Muscle of back (tissue), 13 donors: ENCODE measurements around the gene ZDHHC19. TPM values are rescaled to one million over a fixed set of nuclear protein-coding genes. Genes with fewer than 3 reads are reported as not detected.
"Not testable (repeated sequence)": the region's sequence is repeated elsewhere in the genome, so short reads cannot be mapped to it uniquely, and the experiment has no call there.

ENCODE experiments used
- DNase-seq, 3 donors: peaks; one replicate each; pipeline versions ENCODE4 v3.0.0 to v3.0.0-alpha.2; 2013
- long read RNA-seq, 9 donors: transcript quantifications; one replicate each; lab custom pipeline, GENCODE V29; 2026
- polyA plus RNA-seq, 10 donors: library from polyadenylated mRNA; unstranded; fragments of 120-200 nt; gene quantifications; one replicate each; pipeline ENCODE4 v1.2.1, GENCODE V29; 2013; ENCODE audit not compliant: insufficient read length in 10 of 10

Gene ZDHHC19, protein sequence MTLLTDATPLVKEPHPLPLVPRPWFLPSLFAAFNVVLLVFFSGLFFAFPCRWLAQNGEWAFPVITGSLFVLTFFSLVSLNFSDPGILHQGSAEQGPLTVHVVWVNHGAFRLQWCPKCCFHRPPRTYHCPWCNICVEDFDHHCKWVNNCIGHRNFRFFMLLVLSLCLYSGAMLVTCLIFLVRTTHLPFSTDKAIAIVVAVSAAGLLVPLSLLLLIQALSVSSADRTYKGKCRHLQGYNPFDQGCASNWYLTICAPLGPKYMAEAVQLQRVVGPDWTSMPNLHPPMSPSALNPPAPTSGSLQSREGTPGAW
- under 1 TPM in 4 of 10 donors, not detected in 6; 0.08 to 0.78 (median 0.38) TPM for polyA plus RNA-seq
- long read RNA-seq, donor 1 = 0 reads
- long read RNA-seq, donor 2 = 0 reads
- long read RNA-seq, donor 3 = 0 reads
- long read RNA-seq, donor 4 = 0 reads
- long read RNA-seq, donor 5 = 0 reads
- long read RNA-seq, donor 6 = 0 reads
- long read RNA-seq, donor 7 = 0 reads
- long read RNA-seq, donor 8 = 0 reads
- long read RNA-seq, donor 9 = 0 reads

DNA sequence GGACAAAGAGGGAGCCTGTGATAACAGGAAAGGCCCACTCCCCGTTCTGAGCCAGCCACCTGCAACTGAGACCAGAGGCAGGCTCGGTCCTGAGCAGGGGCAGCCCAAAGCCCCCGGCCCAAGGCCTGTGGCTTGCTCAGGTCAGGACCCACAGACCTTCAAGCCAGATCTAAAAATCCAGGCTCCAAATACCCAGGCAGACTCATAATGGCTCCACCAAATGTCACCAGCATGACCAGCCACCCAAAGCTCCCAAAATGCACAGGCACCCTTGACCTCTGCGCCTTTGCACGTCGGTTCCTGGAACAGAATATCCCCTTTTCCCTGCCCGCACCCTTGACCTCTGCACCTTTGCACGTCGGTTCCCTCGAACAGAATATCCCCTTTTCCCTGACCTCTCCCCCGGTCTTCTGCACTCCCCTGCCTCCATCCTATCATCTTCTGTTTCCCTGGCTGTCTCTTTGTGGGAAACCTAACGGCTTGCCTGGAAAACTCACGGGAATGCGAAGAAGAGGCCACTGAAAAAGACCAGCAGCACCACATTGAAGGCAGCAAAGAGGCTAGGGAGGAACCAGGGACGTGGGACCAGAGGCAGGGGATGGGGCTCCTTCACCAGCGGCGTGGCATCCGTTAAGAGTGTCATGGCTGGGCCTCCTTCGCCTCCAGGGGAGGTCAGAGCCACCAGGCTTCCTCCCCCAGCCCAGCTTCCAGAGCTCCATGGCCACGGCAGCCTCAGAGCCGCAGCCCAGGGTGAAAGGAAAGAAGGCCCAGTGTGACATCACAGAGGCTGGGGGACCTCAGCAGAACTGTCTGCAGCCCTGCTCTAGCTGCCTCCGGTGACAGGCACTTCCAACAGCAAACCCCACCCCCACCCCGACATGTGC lies at the start of gene ZDHHC19:
ZDHHC19 (minus strand) TSS at position 728 of the 884 bp plus-strand sequence; CDS start at position 643, 85 bp downstream.
- no peak for DNase-seq

DNA sequence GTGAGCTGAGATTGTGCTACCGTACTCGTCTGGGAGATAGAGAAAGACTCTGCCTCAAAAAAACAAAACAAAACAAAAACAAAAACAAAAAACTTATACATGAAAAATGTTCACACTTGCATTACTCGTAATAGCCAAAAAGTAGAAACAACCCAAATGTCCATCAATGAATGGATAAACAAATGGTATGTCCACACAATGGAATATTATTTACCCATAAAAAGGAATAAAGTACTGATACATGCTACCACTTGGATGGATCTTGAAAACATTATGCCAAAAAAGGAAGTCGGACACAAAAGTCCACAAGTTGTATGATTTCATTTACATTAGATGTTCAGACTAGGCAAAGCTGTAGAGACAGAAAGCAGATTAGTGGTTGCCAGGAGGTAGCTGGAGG lies 49.6 kb upstream of the ZDHHC19 start:
- no peak for DNase-seq

DNA sequence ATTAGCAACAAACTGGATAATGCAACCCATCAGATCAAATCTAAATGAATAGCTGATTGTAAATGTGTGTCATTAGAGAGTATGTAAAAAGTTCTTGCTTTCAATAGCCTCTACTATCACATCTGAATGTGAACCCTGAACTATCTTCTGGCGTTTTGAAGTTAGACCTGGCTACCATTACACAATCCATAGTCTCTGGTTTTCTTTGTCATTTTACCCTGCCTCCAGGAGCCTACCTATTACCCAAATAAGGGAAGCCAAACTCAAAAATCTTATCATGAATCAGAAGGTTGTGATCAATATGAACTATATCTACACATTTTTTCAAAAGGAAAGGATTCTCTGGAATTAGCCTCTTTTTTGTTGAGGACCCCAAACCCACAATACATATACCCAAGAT lies 44.6 kb upstream of the ZDHHC19 start:
- no peak for DNase-seq

DNA sequence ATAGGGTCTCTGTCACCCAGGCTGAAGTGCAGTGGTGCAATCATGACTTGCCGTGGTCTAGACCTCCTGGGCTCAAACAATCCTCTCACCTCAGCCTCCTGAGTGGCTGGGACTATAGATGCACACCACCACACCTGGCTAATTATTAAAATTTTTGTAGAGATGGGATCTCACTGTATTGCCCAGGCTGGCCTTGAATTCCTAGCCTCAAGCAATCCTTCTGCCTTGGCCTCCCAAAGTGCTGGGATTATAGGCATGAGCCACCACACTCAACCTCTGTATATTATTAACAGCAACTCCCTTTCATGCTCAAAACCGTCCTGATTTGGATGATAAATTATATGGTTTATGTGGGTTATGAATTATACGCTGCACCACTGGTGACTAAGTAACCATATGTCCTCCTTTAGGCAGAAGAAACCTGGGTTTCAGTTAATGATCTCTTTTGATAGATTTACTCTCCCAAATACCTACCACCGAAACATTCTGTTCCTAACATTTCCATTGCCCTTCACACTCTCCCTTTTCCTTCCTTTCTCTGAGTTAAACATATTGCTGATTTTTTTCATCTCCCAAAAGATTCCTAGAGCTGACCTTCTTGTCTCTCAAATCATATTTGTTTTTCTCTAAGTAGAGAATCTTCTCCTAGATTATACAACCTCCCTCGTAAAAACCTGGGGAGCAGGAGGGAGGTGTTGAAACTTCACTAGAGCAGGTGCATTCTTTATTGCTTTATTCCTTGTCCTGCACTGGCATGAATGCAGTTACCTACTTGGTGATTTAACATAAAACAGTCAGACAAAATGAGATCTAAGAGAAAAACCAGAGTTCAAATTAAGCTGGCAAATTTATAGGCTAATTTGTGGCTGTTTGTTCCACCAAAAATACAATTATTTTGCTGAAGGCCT lies 43.4 kb upstream of the ZDHHC19 start:
- no peak for DNase-seq

DNA sequence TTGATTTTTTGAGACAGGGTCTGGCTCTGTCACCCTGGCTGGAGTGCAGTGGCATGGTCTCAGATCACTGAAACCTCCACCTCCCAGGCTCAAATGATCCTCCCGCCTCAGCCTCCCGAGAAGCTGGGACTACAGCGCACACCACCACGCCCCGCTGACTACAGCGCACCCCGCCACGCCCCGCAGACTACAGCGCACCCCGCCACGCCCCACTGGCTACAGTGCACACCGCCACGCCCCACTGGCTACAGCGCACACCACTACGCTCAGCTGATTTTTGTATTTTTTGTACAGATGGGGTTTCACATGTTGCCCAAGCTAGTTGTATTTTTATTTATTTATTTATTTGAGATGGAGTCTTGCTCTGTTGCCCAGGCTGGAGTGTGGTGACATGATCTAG lies 40.7 kb upstream of the ZDHHC19 start:
- no peak for DNase-seq

DNA sequence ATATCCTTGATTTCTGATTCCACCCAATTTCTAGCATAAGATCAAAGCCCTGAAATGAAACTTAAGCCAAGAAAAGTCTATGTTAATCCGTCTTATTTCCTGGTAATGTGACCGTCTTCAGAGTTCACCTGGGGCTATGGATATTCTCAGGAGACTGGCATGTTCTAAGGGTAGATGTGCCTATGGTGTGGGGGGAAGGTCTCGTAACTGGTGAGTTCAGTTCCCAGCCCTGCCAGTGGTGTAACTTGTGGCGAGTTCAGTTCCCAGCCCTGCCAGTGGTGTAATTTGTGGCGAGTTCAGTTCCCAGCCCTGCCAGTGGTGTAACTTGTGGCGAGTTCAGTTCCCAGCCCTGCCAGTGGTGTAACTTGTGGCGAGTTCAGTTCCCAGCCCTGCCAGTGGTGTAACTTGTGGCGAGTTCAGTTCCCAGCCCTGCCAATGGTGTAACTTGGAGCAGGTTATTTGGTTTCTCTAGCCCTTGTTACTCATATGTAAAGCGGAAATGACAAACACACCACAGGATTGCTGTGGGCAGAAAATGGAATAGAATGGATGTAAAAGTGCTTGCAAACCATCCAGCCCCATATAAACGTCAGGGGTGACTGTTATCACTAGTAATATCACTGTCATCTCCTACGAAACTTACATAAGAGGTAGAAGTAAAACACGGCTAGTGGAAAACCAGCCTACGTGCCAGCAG lies 35.6 kb upstream of the ZDHHC19 start:
- peak in 1 of 3 donors; percentile 16 for DNase-seq

DNA sequence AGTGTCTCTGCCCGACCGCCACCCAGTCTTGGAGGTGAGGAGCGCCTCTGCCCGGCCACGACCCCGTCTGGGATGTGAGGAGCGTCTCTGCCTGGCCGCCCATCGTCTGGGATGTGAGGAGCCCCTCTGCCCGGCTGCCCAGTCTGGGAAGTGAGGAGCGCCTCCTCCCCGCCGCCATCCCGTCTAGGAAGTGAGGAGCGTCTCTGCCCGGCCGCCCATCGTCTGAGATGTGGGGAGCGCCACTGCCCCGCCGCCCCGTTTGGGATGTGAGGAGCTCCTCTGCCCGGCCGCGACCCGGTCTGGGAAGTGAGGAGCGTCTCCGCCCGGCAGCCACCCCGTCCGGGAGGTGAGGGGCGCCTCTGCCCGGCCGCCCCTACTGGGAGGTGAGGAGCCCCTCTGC lies 33.0 kb upstream of the ZDHHC19 start:
- not testable (repeated sequence) for DNase-seq

DNA sequence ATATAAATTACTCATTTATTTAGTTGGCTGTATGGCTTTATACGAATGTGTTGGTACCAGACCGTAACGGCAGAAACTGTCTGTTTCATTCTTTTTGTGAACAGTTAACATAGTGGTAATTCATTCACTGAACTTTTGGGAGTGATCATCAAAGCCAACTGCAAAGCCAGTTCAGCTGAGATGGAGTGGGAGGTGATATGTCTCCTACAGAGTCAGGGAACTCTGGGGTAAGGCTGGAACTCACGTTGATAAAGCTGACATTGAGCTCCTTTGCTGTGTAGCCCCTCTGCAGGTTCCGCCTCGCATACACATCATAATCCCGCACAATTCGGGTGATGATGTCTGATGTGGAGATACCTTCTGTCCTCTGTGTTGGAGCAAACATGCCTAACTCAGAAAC lies 30.5 kb upstream of the ZDHHC19 start:
- no peak for DNase-seq

DNA sequence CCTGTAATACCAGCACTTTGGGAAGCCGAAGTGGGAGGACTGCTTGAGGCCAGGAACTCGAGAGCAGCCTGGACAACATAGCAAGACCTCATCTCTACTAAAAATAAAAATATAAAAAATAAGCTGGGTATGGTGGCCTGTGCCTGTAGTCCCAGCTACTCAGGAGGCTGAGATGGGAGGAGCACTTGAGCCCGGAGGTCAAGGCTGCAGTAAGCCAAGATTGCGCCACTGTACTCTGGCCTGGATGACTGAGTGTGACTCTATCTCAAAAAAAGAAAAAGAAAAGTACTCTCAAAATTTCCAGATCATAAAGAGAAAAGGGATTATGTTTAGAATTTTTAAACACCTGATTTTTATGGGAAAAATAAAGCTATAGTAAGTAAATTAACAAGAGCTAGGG lies 29.2 kb upstream of the ZDHHC19 start:
- DNase-seq = no peak

DNA sequence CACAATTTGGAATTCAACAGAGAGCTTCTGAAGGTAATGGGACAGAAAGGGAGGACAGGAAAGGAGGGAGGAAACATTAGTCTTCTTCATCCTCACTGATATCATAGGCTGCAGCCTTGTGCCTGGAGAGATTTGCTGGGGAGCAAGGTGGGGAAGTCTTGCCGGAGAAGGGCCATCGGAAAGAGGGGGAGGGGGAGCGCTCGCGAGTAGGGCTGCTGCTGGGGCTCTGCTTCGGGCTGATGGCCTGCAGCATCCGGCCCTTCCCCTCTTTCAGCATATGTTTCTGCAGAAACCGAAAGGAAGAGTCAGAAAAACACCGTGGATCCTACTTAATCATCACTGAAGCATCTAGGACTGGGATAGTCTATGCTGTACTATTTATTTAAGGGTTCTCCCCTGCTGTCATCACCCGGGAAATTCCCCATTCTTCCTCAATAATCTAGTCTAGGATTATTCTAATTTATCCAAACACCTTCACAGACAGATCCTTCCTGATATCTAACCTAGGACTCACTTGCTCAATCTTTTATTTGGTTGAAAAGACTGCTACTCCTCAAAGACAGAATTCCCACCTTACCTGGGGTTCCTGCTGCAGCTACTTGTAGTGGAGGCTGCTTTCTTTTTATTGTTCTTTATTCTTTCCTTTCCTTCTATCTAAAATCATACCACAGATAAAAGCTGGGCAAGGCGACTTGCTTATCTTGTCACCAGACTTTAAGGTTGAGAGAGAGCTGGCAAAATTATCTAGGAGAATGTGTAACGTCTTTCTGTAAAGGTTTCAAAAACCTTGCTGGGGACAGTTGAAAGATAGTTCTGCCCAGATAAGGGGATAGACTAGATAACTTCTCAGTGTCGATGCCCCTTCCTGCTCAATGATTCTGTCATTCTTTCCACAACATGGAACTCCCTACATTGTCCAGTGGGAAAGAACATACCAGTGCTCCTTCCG lies 27.7 kb upstream of the ZDHHC19 start:
- DNase-seq = no peak

DNA sequence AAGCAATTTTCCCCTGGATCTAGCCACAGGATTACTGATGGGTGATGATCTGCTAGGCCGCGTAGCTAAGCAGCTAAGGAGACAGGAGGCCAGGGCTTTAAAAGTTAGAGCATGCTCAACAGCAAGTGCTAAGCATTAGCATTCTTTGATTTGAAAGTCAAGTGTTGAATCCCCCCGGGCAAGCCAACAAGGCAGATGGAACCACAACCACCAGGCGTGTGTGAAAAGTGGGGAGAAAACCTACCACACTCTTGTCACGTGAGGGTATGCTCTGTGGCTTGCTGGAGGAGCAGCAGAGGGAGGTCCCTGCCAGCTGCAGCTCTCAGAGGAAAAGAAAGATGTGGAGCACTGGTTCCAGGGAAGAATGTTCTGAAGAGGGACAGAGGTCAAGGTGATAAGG lies 26.0 kb upstream of the ZDHHC19 start:
- no peak for DNase-seq

DNA sequence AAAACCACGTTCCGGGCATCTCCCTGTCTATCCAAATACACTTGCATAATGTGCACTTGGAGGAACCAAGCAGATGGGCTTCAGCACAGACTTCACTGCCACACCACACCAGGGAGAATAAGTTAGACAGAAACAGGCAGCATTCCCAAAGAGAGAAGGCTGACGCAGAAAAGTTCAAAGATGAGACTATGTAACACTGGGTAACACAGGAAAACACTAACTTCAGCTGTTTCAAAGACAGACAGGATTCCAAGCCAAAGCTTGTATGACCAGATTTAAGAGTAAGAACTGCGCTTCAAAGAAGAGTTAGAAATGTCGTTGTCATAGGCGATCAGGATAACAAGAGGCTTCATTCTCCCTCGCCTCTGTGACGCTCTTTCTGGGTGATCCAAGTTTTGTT lies 25.0 kb upstream of the ZDHHC19 start:
- no peak for DNase-seq

DNA sequence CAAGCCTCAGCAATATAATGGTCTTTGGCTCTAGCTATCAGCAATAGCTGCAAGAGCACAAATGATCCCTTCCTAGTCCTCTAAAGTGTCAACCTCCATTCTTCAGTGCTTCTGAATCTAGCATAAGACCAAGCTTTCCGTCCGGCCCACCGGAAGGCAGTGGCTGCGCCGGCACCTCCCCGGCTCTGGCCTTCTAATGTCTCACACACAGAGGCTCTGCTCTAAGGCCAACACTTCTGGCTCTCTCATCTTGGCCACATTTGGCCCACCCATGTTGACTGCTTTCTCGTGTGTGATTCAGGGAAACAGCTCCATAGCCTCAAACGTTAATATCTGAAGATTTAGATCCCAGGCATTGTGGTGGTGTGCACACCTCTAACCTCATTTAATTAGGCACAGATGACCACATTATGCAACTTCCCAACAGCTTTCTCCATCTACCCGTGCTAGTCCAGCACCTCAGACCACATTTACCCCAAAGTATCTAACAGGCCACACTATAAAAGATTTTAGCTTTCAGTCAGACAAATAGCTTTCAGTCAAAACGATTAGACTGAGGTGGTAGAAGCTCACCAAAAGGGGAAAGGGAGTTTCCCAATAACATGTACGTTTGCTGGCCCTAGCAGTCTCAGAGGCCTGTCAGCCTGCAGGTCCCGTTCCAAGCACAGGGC lies 24.4 kb upstream of the ZDHHC19 start:
- DNase-seq = no peak

DNA sequence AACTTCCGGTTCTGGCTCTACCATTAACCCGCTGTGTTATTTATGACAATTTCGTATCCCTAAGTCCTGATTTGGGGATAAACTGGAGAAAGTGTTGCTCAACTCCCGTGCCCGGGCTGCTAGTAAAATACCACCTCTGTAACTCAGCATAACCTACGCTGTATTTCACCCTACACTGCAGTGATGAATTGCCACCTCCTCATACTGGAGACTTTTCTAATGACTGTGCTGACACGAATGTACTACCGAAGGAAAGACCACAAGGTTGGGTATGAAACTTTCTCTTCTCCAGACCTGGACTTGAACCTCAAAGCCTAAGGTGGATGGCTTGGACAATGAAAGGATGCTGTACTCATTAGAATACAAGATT lies 21.7 kb upstream of the ZDHHC19 start:
- DNase-seq = no peak

DNA sequence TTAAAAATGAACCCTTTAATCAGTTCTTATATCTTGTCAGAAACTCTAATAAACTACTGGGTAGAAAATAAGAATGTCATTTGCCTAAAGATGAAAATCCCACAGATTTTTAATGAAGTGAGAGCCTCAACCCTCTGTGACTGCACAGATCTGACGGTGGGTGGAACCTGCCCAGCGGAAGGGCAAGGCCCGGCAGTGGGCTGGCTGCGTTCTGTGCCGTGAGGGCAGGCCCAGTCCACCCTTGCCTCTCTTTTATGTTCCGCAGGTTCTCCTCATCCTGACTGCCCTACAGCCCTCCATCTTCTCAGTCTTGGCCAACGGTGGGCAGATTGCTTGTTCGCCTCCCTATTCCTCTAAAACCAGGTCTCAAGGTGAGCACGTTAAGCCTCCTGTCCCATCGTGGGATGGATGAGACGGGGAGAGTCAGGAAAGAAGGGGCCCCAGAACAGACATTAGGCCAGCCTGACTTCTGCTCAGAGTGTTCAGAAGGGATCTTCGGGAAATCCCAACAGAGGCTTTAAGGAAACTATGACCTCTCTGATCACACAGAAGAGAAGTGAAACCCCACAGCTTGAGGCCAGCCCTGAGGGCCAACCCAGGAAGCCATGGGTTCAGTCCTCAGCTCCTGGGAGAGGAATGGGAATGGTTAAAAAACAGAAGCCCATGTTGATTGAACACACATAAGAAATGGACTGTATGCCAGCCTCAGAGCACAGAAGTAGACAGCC lies 21.1 kb upstream of the ZDHHC19 start:
- no peak for DNase-seq

DNA sequence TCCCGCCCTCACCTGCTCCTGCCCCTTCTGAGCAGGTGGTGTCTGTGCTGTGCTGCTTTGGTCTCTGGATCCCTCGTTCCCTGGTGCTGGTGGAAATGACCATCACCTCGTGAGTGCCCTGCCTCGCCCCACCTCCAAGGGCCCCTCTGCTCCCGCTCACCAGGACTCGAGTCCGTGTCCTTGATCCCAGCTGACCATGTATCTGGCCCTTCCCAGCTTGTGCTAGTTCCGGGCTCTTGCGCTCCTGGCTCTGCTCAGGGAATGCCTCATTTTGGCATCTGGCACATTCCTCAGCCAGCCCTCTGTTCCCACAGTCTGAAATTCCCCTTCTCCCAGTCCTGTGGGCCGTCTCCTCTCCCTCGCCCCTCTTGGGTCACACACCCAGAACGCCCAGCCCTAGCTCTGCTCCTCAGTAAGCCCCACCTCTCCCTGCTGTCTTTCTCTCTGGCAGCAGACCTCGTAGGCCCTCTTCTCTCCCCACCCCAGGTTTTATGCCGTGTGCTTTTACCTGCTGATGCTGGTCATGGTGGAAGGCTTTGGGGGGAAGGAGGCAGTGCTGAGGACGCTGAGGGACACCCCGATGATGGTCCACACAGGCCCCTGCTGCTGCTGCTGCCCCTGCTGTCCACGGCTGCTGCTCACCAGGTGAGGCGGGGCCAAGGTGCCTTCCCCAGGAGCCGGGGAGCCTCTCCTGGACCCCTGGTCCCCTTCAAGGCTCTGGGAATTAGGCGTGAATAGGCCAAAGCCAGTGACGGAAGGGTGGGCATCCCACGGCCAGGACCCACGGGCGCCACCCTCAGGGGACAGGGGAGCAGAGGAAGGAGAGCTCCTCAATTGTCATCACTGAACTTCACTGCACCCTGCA lies 16.7 kb upstream of the ZDHHC19 start:
- DNase-seq = no peak

DNA sequence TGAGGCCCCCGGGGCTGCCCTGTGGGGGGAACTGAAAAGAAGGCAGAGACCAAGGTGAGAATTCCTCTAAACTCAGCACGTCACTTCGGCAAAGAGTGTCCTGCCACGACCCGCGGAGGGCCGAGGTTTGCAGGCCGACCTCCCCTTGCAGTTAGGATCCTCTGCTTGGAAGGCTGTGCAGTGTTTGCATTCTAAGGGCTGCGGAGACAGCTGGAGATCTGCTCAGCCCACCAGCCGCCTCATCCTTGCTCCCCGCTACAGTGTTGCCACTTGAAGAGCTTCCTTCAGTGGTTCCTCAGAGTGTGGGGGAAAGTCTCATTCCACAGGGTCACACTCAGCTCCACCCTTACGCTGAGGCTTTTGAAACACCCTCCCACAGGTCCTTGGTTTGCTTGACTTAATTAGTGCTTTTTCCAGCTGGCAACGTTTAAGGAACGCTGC lies 15.9 kb upstream of the ZDHHC19 start:
- no peak for DNase-seq
